ENCODE data around the gene VWA3A.

DNA sequence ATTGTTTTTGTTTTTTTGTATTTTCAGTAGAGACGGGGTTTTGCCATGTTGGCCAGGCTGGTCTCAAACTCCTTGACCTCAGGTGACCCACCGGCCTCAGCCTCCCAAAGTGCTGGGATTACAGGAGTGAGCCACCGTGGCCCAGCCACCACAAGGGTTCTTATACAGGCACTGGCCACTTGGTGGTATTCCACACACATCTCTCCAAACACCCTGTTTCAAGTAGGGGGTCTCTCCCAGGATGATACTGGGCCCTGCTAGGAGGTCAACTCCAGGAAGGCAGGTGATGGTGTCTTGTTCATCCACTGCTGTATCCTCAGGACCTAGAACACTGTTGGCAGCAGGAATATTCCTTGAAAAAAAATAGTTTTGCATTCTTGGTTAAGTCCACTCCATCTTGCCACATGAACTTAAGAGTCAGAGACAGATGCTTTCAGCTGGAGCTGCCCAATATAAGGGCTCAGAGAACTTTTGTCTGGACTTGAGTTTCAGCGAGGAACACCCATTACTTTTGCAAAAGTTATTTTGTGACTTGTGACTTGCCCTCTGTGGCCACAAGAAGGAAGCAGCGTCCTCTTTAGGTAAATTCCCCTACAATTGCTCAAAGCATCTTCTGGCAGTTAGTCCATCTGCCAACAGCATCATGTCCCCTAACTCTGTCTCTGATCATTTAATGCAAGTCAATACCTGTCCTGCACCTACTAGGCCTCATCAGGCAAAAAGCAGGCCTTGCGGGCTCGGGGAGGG is 106.4 kb downstream of the VWA3A start:
- no peak for TF ChIP-seq SMC3 (IDR thresholded peaks at IDR 0.05)
- no peak for TF ChIP-seq HOXB5 (CRISPR knock-in tag; IDR thresholded peaks at IDR 0.05)
- TF ChIP-seq, protein P1, sequence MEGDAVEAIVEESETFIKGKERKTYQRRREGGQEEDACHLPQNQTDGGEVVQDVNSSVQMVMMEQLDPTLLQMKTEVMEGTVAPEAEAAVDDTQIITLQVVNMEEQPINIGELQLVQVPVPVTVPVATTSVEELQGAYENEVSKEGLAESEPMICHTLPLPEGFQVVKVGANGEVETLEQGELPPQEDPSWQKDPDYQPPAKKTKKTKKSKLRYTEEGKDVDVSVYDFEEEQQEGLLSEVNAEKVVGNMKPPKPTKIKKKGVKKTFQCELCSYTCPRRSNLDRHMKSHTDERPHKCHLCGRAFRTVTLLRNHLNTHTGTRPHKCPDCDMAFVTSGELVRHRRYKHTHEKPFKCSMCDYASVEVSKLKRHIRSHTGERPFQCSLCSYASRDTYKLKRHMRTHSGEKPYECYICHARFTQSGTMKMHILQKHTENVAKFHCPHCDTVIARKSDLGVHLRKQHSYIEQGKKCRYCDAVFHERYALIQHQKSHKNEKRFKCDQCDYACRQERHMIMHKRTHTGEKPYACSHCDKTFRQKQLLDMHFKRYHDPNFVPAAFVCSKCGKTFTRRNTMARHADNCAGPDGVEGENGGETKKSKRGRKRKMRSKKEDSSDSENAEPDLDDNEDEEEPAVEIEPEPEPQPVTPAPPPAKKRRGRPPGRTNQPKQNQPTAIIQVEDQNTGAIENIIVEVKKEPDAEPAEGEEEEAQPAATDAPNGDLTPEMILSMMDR (IDR thresholded peaks at IDR 0.05): no peak; the same call in 2 of the 3 replicates
- TF ChIP-seq RARB (CRISPR knock-in tag; IDR thresholded peaks at IDR 0.05): no peak
- TF ChIP-seq MYC (IDR thresholded peaks at IDR 0.05; ENCODE audit: borderline replicate concordance, low read length): no peak
- TF ChIP-seq KDM1A (IDR thresholded peaks at IDR 0.05; ENCODE audit: low read depth): no peak
- TF ChIP-seq POLR2A (IDR thresholded peaks at IDR 0.05; ENCODE audit: low read length): no peak
- TF ChIP-seq ATOH8 (CRISPR knock-in tag; IDR thresholded peaks at IDR 0.05; ENCODE audit: low read depth): no peak
- TF ChIP-seq EHMT2 (IDR thresholded peaks at IDR 0.05; ENCODE audit: low read depth): no peak
- TF ChIP-seq, protein P2, sequence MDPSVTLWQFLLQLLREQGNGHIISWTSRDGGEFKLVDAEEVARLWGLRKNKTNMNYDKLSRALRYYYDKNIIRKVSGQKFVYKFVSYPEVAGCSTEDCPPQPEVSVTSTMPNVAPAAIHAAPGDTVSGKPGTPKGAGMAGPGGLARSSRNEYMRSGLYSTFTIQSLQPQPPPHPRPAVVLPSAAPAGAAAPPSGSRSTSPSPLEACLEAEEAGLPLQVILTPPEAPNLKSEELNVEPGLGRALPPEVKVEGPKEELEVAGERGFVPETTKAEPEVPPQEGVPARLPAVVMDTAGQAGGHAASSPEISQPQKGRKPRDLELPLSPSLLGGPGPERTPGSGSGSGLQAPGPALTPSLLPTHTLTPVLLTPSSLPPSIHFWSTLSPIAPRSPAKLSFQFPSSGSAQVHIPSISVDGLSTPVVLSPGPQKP (IDR thresholded peaks at IDR 0.05; ENCODE audit: low read depth, low read length): no peak

All from A549 (cell line).